Measurements from ENCODE around the gene CLDN25. TPM values are rescaled to one million over a fixed set of nuclear protein-coding genes. Genes with fewer than 3 reads are reported as not detected.
A peak's percentile ranks its signal among the peaks of the same experiment; 100 is the strongest.

CLDN25 gene
- total RNA-seq, 2 experiments from 2014 or later = not detected

- no peaks in the 10 kb centered on the region for H3K4me1 ChIP-seq (ENCODE audit: insufficient read depth, low read length, poor library complexity, severe bottlenecking)
- no peaks in the 10 kb centered on the region for H3K79me2 ChIP-seq (ENCODE audit: insufficient read depth, low read depth, low read length)
- no peak overlapping the region for H3K4me3 ChIP-seq (ENCODE audit: low read depth, low read length, poor library complexity, severe bottlenecking)
- no peaks in the 10 kb centered on the region for H3K9me3 ChIP-seq (ENCODE audit: low read length)
- DNase-seq (ENCODE audit: low spot score) = no peak
- no peak for TF ChIP-seq EZH2phosphoT487 (IDR thresholded peaks at IDR 0.05; ENCODE audit: borderline replicate concordance, low read depth, low read length)
- no peak for TF ChIP-seq CTCF (conservative IDR thresholded peaks at IDR 0.05; ENCODE audit: low read length)
- H4K20me1 ChIP-seq (ENCODE audit: insufficient read depth, low read length) = no peaks in the 10 kb centered on the region
- intact Hi-C loops (cut with micrococcal nuclease; ENCODE audit: unreplicated experiment) = loop anchor here (5.0 kb wide), 2 partner anchors 72 to 457 kb away; partner anchors contain the start of gene USP28
- no TSS peak for BruUV-seq (replicated peaks)
- no peak overlapping the region for H2AFZ ChIP-seq (ENCODE audit: low read length)
- H3K27ac ChIP-seq (ENCODE audit: low read depth, low read length, poor library complexity, severe bottlenecking) = no peak overlapping the region
- ChIA-PET POLR2A (no interaction called here), CTCF (ENCODE audit: unreplicated experiment) (interaction anchor here (1.0 kb wide), 1 partner anchor 10 kb away, joined by 4 read pairs; no protein-coding TSS in a partner anchor)
- peaks cover 87% of the 10 kb centered on the region for H3K36me3 ChIP-seq (ENCODE audit: insufficient read depth, low read length)
- no peaks in the 10 kb centered on the region for H3K9me2 ChIP-seq (ENCODE audit: insufficient read depth, low read length)
- H3K4me2 ChIP-seq (ENCODE audit: low read length) = no peak overlapping the region
Measured at GRCh38 chr11:113805640-113806039, 26.0 kb downstream of the CLDN25 start.

GRCh38 chr11:113806406-113806805 is 26.8 kb downstream of the CLDN25 start:
- ChIA-PET CTCF (ENCODE audit: unreplicated experiment) (no interaction called here), POLR2A (interaction anchor here (0.6 kb wide), 1 partner anchor 54 kb away, joined by 7 read pairs; no protein-coding TSS in a partner anchor)
- no TSS peak for BruUV-seq (replicated peaks)
- Histone ChIP-seq H3K36me3 (ENCODE audit: insufficient read depth, low read length) (peaks cover 88% of the 10 kb centered on the region), H2AFZ (ENCODE audit: low read length) (no peak overlapping the region), H3K27ac (ENCODE audit: low read depth, low read length, poor library complexity, severe bottlenecking) (no peak overlapping the region), H3K9me3 (ENCODE audit: low read length) (no peaks in the 10 kb centered on the region), H3K4me1 (ENCODE audit: insufficient read depth, low read length, poor library complexity, severe bottlenecking) (no peaks in the 10 kb centered on the region), H3K4me2 (ENCODE audit: low read length) (no peak overlapping the region), H4K20me1 (ENCODE audit: insufficient read depth, low read length) (no peaks in the 10 kb centered on the region), H3K4me3 (ENCODE audit: low read depth, low read length, poor library complexity, severe bottlenecking) (no peak overlapping the region), H3K79me2 (ENCODE audit: insufficient read depth, low read depth, low read length) (no peaks in the 10 kb centered on the region), H3K9me2 (ENCODE audit: insufficient read depth, low read length) (no peaks in the 10 kb centered on the region)
- peak; percentile 46 for DNase-seq (ENCODE audit: low spot score)
- TF ChIP-seq EZH2phosphoT487 (IDR thresholded peaks at IDR 0.05; ENCODE audit: borderline replicate concordance, low read depth, low read length) = no peak
- peak; percentile 77 for TF ChIP-seq CTCF (conservative IDR thresholded peaks at IDR 0.05; ENCODE audit: low read length)
- intact Hi-C loops (cut with micrococcal nuclease; ENCODE audit: unreplicated experiment) = loop anchor here (5.0 kb wide), 2 partner anchors 71 to 456 kb away; partner anchors contain the start of gene USP28

GRCh38 chr11:113808931-113809330 is 29.3 kb downstream of the CLDN25 start:
- intact Hi-C loops (cut with micrococcal nuclease; ENCODE audit: unreplicated experiment) = loop anchor here (5.0 kb wide), 2 partner anchors 68 to 453 kb away; partner anchors contain the start of gene USP28
- CTCF ChIA-PET (ENCODE audit: unreplicated experiment) = no interaction called here
- Histone ChIP-seq H3K4me3 (ENCODE audit: low read depth, low read length, poor library complexity, severe bottlenecking) (no peak overlapping the region), H3K79me2 (ENCODE audit: insufficient read depth, low read depth, low read length) (no peaks in the 10 kb centered on the region), H4K20me1 (ENCODE audit: insufficient read depth, low read length) (no peaks in the 10 kb centered on the region), H3K9me3 (ENCODE audit: low read length) (no peaks in the 10 kb centered on the region), H3K27ac (ENCODE audit: low read depth, low read length, poor library complexity, severe bottlenecking) (no peak overlapping the region), H3K4me2 (ENCODE audit: low read length) (no peak overlapping the region), H3K9me2 (ENCODE audit: insufficient read depth, low read length) (no peaks in the 10 kb centered on the region), H2AFZ (ENCODE audit: low read length) (no peak overlapping the region), H3K4me1 (ENCODE audit: insufficient read depth, low read length, poor library complexity, severe bottlenecking) (no peaks in the 10 kb centered on the region), H3K36me3 (ENCODE audit: insufficient read depth, low read length) (peaks cover 83% of the 10 kb centered on the region)
- no peak for DNase-seq (ENCODE audit: low spot score)
- POLR2A ChIA-PET = no interaction called here
- TF ChIP-seq EZH2phosphoT487 (IDR thresholded peaks at IDR 0.05; ENCODE audit: borderline replicate concordance, low read depth, low read length) = no peak
- TF ChIP-seq CTCF (conservative IDR thresholded peaks at IDR 0.05; ENCODE audit: low read length) = no peak
- no TSS peak for BruUV-seq (replicated peaks)
